ENCODE data around the gene LPCAT4. TPM values are rescaled to one million over a fixed set of nuclear protein-coding genes. Genes with fewer than 3 reads are reported as not detected.

LPCAT4 gene
- total and polyA plus RNA-seq, 2 donors (not counting 1 experiment from before 2014, with no cell fraction given): 6.3 to 21.8 TPM

GRCh38 chr15:34373951-34374350, 7.0 kb upstream of the LPCAT4 start:
- H3K4me1 ChIP-seq (ENCODE audit: control insufficient read depth, extremely low read depth, insufficient read depth, low read length): no peaks in the 10 kb centered on the region
- no peaks in the 10 kb centered on the region for H4K20me1 ChIP-seq (ENCODE audit: control insufficient read depth, extremely low read depth, insufficient read depth, low read length)
- H3K9ac ChIP-seq (ENCODE audit: insufficient read depth, low read length): no peak overlapping the region
- H3K79me2 ChIP-seq (ENCODE audit: control insufficient read depth, insufficient read depth, low read length): no peaks in the 10 kb centered on the region
- no peaks in the 10 kb centered on the region for H3K36me3 ChIP-seq (ENCODE audit: control insufficient read depth, insufficient read depth, low read length)
- no peak overlapping the region for H3K4me3 ChIP-seq (replicated peaks in 1 of 4; ENCODE audit: control extremely low read depth in 1 of 4, insufficient read depth in 1 of 4, low read depth in 3 of 4, low read length in 4 of 4)
- DNase-seq (ENCODE audit: low read depth in 2 of 2): no peak
- TF ChIP-seq, protein P1, sequence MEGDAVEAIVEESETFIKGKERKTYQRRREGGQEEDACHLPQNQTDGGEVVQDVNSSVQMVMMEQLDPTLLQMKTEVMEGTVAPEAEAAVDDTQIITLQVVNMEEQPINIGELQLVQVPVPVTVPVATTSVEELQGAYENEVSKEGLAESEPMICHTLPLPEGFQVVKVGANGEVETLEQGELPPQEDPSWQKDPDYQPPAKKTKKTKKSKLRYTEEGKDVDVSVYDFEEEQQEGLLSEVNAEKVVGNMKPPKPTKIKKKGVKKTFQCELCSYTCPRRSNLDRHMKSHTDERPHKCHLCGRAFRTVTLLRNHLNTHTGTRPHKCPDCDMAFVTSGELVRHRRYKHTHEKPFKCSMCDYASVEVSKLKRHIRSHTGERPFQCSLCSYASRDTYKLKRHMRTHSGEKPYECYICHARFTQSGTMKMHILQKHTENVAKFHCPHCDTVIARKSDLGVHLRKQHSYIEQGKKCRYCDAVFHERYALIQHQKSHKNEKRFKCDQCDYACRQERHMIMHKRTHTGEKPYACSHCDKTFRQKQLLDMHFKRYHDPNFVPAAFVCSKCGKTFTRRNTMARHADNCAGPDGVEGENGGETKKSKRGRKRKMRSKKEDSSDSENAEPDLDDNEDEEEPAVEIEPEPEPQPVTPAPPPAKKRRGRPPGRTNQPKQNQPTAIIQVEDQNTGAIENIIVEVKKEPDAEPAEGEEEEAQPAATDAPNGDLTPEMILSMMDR (conservative IDR thresholded peaks at IDR 0.05 in 1 of 2, IDR thresholded peaks at IDR 0.05 in 1 of 2; ENCODE audit: low read depth in 1 of 2, low read length in 2 of 2): no peak
- H3K27me3 ChIP-seq (ENCODE audit: control insufficient read depth, insufficient read depth, low read length): no peaks in the 10 kb centered on the region
- no peaks in the 10 kb centered on the region for H3K9me3 ChIP-seq (ENCODE audit: control insufficient read depth, insufficient read depth, low read depth, low read length)
- no peak overlapping the region for H2AFZ ChIP-seq (ENCODE audit: low read length)
- no peak overlapping the region for H3K27ac ChIP-seq (ENCODE audit: insufficient read depth, low read length)
- no peak overlapping the region for H3K4me2 ChIP-seq (ENCODE audit: extremely low read depth, insufficient read depth, low read length)

DNA sequence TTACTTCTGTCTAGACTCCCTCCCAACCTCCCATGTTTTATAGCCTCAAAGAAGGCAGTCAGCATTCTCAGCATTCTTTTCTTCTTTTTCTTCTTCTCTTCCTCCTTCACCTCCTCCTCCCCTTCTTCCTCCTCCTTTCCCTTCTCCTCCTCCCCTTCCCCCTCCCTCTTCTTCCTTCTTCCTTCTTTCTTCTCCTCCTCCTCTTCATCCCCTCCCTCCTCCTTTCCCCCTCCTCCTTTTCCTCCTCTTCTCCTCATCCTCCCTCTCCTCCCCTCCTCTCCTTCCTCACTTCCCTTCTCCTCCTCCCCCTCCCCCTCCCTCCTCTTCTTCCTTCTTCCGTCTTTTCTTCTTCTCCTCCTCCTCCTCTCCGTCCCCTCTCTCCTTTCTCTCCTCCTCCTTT, 3.6 kb upstream of the LPCAT4 start:
- peaks cover 7% of the 10 kb centered on the region for H3K79me2 ChIP-seq (ENCODE audit: control insufficient read depth, insufficient read depth, low read length)
- no peaks in the 10 kb centered on the region for H3K4me1 ChIP-seq (ENCODE audit: control insufficient read depth, extremely low read depth, insufficient read depth, low read length)
- no peak overlapping the region for H3K27ac ChIP-seq (ENCODE audit: insufficient read depth, low read length)
- H3K27me3 ChIP-seq (ENCODE audit: control insufficient read depth, insufficient read depth, low read length): no peaks in the 10 kb centered on the region
- no peak overlapping the region for H3K4me2 ChIP-seq (ENCODE audit: extremely low read depth, insufficient read depth, low read length)
- H3K9ac ChIP-seq (ENCODE audit: insufficient read depth, low read length): no peak overlapping the region
- no peaks in the 10 kb centered on the region for H3K9me3 ChIP-seq (ENCODE audit: control insufficient read depth, insufficient read depth, low read depth, low read length)
- no peaks in the 10 kb centered on the region for H4K20me1 ChIP-seq (ENCODE audit: control insufficient read depth, extremely low read depth, insufficient read depth, low read length)
- H3K36me3 ChIP-seq (ENCODE audit: control insufficient read depth, insufficient read depth, low read length): no peaks in the 10 kb centered on the region
- H2AFZ ChIP-seq (ENCODE audit: low read length): no peak overlapping the region
- H3K4me3 ChIP-seq (replicated peaks in 1 of 4; ENCODE audit: control extremely low read depth in 1 of 4, insufficient read depth in 1 of 4, low read depth in 3 of 4, low read length in 4 of 4): no peak overlapping the region
- no peak for TF ChIP-seq EZH2 (IDR thresholded peaks at IDR 0.05; ENCODE audit: low read length, missing control alignments)
- no peak for DNase-seq (ENCODE audit: low read depth in 2 of 2)

DNA sequence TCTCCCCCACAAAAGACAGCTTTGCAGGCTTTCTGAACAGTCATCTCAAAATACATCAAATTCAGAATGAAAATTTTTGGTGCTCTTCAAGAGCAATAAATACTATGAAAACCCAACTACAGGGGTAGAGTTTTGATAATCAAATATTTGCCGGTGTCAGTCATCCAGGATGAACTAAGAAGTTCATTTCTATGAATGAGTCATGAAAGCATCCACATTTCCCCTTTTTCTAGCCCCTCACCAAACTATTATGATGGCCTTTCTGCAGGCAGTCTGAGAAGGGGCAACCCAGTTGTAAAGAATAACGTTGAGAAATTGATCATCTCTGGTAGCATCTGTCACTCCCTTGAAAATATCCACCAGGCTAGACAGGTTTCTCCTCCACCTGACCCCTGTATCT, 3.1 kb upstream of the LPCAT4 start:
- no peak for DNase-seq (ENCODE audit: low read depth in 2 of 2)
- no peak overlapping the region for H3K4me3 ChIP-seq (replicated peaks in 1 of 4; ENCODE audit: control extremely low read depth in 1 of 4, insufficient read depth in 1 of 4, low read depth in 3 of 4, low read length in 4 of 4)
- no peak overlapping the region for H3K9ac ChIP-seq (ENCODE audit: insufficient read depth, low read length)
- H3K9me3 ChIP-seq (ENCODE audit: control insufficient read depth, insufficient read depth, low read depth, low read length): no peaks in the 10 kb centered on the region
- H3K79me2 ChIP-seq (ENCODE audit: control insufficient read depth, insufficient read depth, low read length): peaks cover 8% of the 10 kb centered on the region
- no peak overlapping the region for H3K4me2 ChIP-seq (ENCODE audit: extremely low read depth, insufficient read depth, low read length)
- no peaks in the 10 kb centered on the region for H3K4me1 ChIP-seq (ENCODE audit: control insufficient read depth, extremely low read depth, insufficient read depth, low read length)
- TF ChIP-seq, protein P1 (conservative IDR thresholded peaks at IDR 0.05 in 1 of 2, IDR thresholded peaks at IDR 0.05 in 1 of 2; ENCODE audit: low read depth in 1 of 2, low read length in 2 of 2): no peak
- TF ChIP-seq EZH2 (IDR thresholded peaks at IDR 0.05; ENCODE audit: low read length, missing control alignments): no peak
- no peaks in the 10 kb centered on the region for H4K20me1 ChIP-seq (ENCODE audit: control insufficient read depth, extremely low read depth, insufficient read depth, low read length)
- no peaks in the 10 kb centered on the region for H3K27me3 ChIP-seq (ENCODE audit: control insufficient read depth, insufficient read depth, low read length)
- no peak overlapping the region for H3K27ac ChIP-seq (ENCODE audit: insufficient read depth, low read length)
- H2AFZ ChIP-seq (ENCODE audit: low read length): no peak overlapping the region
- no peaks in the 10 kb centered on the region for H3K36me3 ChIP-seq (ENCODE audit: control insufficient read depth, insufficient read depth, low read length)

Data from fibroblast of lung (primary cell).